Measurements from ENCODE around the gene APH1A. TPM values are rescaled to one million over a fixed set of nuclear protein-coding genes. Genes with fewer than 3 reads are reported as not detected.

APH1A gene
- total RNA-seq, 4 donors from 2014 or later = 68.1 to 108 (median 87.3) TPM

- H3K36me3 ChIP-seq = peaks cover 0 to 3% (median 0%) of the 10 kb centered on the region in 3 donors
- no peaks in the 10 kb centered on the region for H3K9me3 ChIP-seq
- TF ChIP-seq EP300 (IDR thresholded peaks at IDR 0.05) = peak; percentile 71 to 99
- peak in 2 of 5 experiments; percentile 11 to 53 for TF ChIP-seq CTCF (IDR thresholded peaks at IDR 0.05)
- peak; percentile 58 to 93 for TF ChIP-seq POLR2A (IDR thresholded peaks at IDR 0.05)
- peak within 1 kb of the TSS; percentile 62 to 100 (median 83) for H3K4me3 ChIP-seq
- WGBS, 2 donors = 0 to 1% methylated on average over 33 of the region's 33 CpGs
- peak; percentile 90 to 96 for DNase-seq (ENCODE audit: low spot score in 2 of 2)
- peak within 1 kb of the TSS; percentile 94 to 100 (median 98) for H3K27ac ChIP-seq
- peaks cover 0 to 20% (median 10%) of the 10 kb centered on the region in 4 donors for H3K4me1 ChIP-seq
- H3K27me3 ChIP-seq = no peaks in the 10 kb centered on the region
Measured at GRCh38 chr1:150235852-150236613, 32.8 kb downstream of the APH1A start, which contains the start of gene ANP32E. Gene ANP32E, minus strand, starts transcription at chr1:150236112. Its CDS starts 326 bp downstream, at chr1:150235786.

GRCh38 chr1:150235294-150235851 lies 33.4 kb downstream of the APH1A start:
- TF ChIP-seq CTCF (IDR thresholded peaks at IDR 0.05) (peak in 1 of 5 experiments; percentile 6), POLR2A (IDR thresholded peaks at IDR 0.05) (no peak)
- Histone ChIP-seq H3K4me1 (peaks cover 0 to 20% (median 10%) of the 10 kb centered on the region in 4 donors), H3K27me3 (no peaks in the 10 kb centered on the region), H3K27ac (peak overlapping the region; percentile 94 to 100 (median 98)), H3K36me3 (peaks cover 0 to 10% (median 0%) of the 10 kb centered on the region in 3 donors), H3K9me3 (no peaks in the 10 kb centered on the region), H3K4me3 (peak overlapping the region; percentile 62 to 100 (median 83))
- WGBS, 2 donors = 1% methylated on average over 24 to 25 of the region's 27 CpGs
- peak in 1 of 2 donors; percentile 24 for DNase-seq (ENCODE audit: low spot score in 2 of 2)

GRCh38 chr1:150234566-150235293 lies 34.1 kb downstream of the APH1A start:
- peak; percentile 63 to 73 for DNase-seq (ENCODE audit: low spot score in 2 of 2)
- peaks cover 0 to 15% (median 0%) of the 10 kb centered on the region in 3 donors for H3K36me3 ChIP-seq
- H3K4me1 ChIP-seq = peaks cover 0 to 20% (median 10%) of the 10 kb centered on the region in 4 donors
- H3K27me3 ChIP-seq = no peaks in the 10 kb centered on the region
- no peaks in the 10 kb centered on the region for H3K9me3 ChIP-seq
- peak overlapping the region; percentile 94 to 100 (median 98) for H3K27ac ChIP-seq
- peak in 1 of 2 donors; percentile 62 for TF ChIP-seq POLR2A (IDR thresholded peaks at IDR 0.05)
- TF ChIP-seq EP300 (IDR thresholded peaks at IDR 0.05) = peak; percentile 28 to 91
- TF ChIP-seq CTCF (IDR thresholded peaks at IDR 0.05) = no peak
- 0% methylated on average over 48 to 59 of the region's 78 CpGs for WGBS, 2 donors
- H3K4me3 ChIP-seq = peak overlapping the region; percentile 62 to 100 (median 83)

- Histone ChIP-seq H3K27ac (peak overlapping the region; percentile 94 to 100 (median 98)), H3K4me1 (peaks cover 0 to 20% (median 10%) of the 10 kb centered on the region in 4 donors), H3K4me3 (peak overlapping the region; percentile 62 to 100 (median 83)), H3K27me3 (no peaks in the 10 kb centered on the region), H3K36me3 (peaks cover 0 to 20% (median 0%) of the 10 kb centered on the region in 3 donors), H3K9me3 (no peaks in the 10 kb centered on the region)
- TF ChIP-seq EP300 (IDR thresholded peaks at IDR 0.05) = no peak
- no peak for TF ChIP-seq CTCF (IDR thresholded peaks at IDR 0.05)
- TF ChIP-seq POLR2A (IDR thresholded peaks at IDR 0.05) = no peak
- DNase-seq (ENCODE audit: low spot score in 2 of 2) = peak in 1 of 2 donors; percentile 25
- 1% methylated on average over 9 of the region's 9 CpGs for WGBS, 2 donors
Measured at GRCh38 chr1:150234309-150234565, 34.6 kb downstream of the APH1A start.
